Keratinocyte (primary cell): ENCODE measurements around the gene KCNH1. TPM values are rescaled to one million over a fixed set of nuclear protein-coding genes. Genes with fewer than 3 reads are reported as not detected.

Experiments used
- DNase-seq: peaks from one replicate; pipeline ENCODE4 v3.0.0-alpha.2; 2011; ENCODE audit warnings: low read depth, missing footprints, low spot score
- FAIRE-seq: peaks from 2 replicates; lab custom pipeline; 2011; peaks lifted over from hg19 to GRCh38; lab: Jason Lieb, UNC
- H2AFZ ChIP-seq: 2 replicates; pipeline ENCODE4 v1.6.0; 2012; ENCODE audit warnings: low read length, control low read depth, inconsistent platforms; ENCODE audit not compliant: control insufficient read depth
- H3K27ac ChIP-seq: 2 replicates; pipeline ENCODE4 v1.5.1; 2011; ENCODE audit warnings: low read length; ENCODE audit not compliant: control insufficient read depth, insufficient read depth
- H3K27me3 ChIP-seq: 3 replicates; pipeline ENCODE4 v1.6.0; 2011; ENCODE audit warnings: low read length; ENCODE audit not compliant: control insufficient read depth, insufficient read depth; ENCODE audit errors: extremely low read depth
- H3K36me3 ChIP-seq, 2 experiments: 2 replicates in 1 of 2; 3 replicates in 1 of 2; pipeline ENCODE4 v1.5.1; 2011; ENCODE audit warnings: low read length in 2 of 2, mild to moderate bottlenecking in 1 of 2; ENCODE audit not compliant: control insufficient read depth in 2 of 2, insufficient read depth in 2 of 2; ENCODE audit errors: extremely low read depth in 1 of 2
- H3K4me1 ChIP-seq: 3 replicates; pipeline ENCODE4 v1.5.1; 2011; ENCODE audit warnings: low read length; ENCODE audit not compliant: control insufficient read depth, insufficient read depth; ENCODE audit errors: extremely low read depth
- H3K4me2 ChIP-seq: 3 replicates; pipeline ENCODE4 v1.6.0; 2011; ENCODE audit warnings: low read depth, low read length; ENCODE audit not compliant: control insufficient read depth, insufficient read depth; ENCODE audit errors: extremely low read depth
- H3K4me3 ChIP-seq, 3 experiments: fragments of 200-600 bp in 1 of 3; sonication (generic) in 1 of 3; 2 replicates in 2 of 3; 3 replicates in 1 of 3; pipeline ENCODE4 v1.5.1; 2011 to 2016; ENCODE audit warnings: low read length in 3 of 3, mild to moderate bottlenecking in 3 of 3, control low read depth in 2 of 3, inconsistent platforms in 1 of 3, low read depth in 1 of 3, mixed read lengths in 1 of 3, mixed run types in 1 of 3, moderate library complexity in 1 of 3; ENCODE audit not compliant: control insufficient read depth in 2 of 3, insufficient read depth in 2 of 3; ENCODE audit errors: extremely low read depth in 1 of 3
- H3K79me2 ChIP-seq: 2 replicates; pipeline ENCODE4 v1.6.0; 2012; ENCODE audit warnings: low read length; ENCODE audit not compliant: control insufficient read depth, insufficient read depth
- H3K9ac ChIP-seq: 3 replicates; pipeline ENCODE4 v1.6.0; 2011; ENCODE audit warnings: low read length; ENCODE audit not compliant: control insufficient read depth, insufficient read depth; ENCODE audit errors: extremely low read depth
- H3K9me1 ChIP-seq: 3 replicates; pipeline ENCODE4 v1.6.0; 2011; ENCODE audit warnings: low read length; ENCODE audit not compliant: control insufficient read depth, insufficient read depth; ENCODE audit errors: extremely low read depth
- H3K9me3 ChIP-seq: 2 replicates; pipeline ENCODE4 v1.5.1; 2012; ENCODE audit warnings: low read depth, low read length; ENCODE audit not compliant: control insufficient read depth
- H4K20me1 ChIP-seq: 3 replicates; pipeline ENCODE4 v1.6.0; 2011; ENCODE audit warnings: low read length; ENCODE audit not compliant: control insufficient read depth, insufficient read depth; ENCODE audit errors: extremely low read depth
- EZH2 ChIP-seq: IDR thresholded peaks from one replicate; pipeline ENCODE4 v1.6.1; 2012; ENCODE audit warnings: inconsistent platforms, mild to moderate bottlenecking, low read length, moderate library complexity
- dilution Hi-C: fragments of 300-500 bp; cut with MboI; formaldehyde crosslinking; loops from one replicate; pipeline ENCODE4 v1.7.0; 2020; ENCODE audit warnings: low sequenced_read_pairs; ENCODE audit not compliant: extremely low pct_ligation_motif_present
- polyA plus RNA-seq, 5 experiments: library from polyadenylated mRNA; depleted of rRNA in 3 of 5; stranded (reverse) in 3 of 5; stranded (forward) in 1 of 5; unstranded in 1 of 5; fragments of >200 nt; gene quantifications; 1 replicate in 1 of 5; 2 replicates in 3 of 5; 3 replicates in 1 of 5; pipeline versions ENCODE4 v1.2.1 to v1.2.3, GENCODE V29; 2011 to 2012; ENCODE audit warnings: missing spikeins in 2 of 5, low read depth in 1 of 5, low replicate concordance in 1 of 5
- TF ChIP-seq, protein P1 (sequence below), 3 experiments: IDR thresholded peaks in 1 of 3; conservative IDR thresholded peaks in 1 of 3; optimal IDR thresholded peaks in 1 of 3; 2 replicates in 2 of 3; 3 replicates in 1 of 3; pipeline versions ENCODE3 to v1.5.1; 2011; ENCODE audit warnings: low read length in 3 of 3, mild to moderate bottlenecking in 3 of 3, moderate library complexity in 2 of 3, control low read depth in 1 of 3, inconsistent platforms in 1 of 3; ENCODE audit not compliant: insufficient read depth in 2 of 3; ENCODE audit errors: extremely low read depth in 1 of 3

Gene KCNH1
- polyA plus RNA-seq, 1 donor (not counting 4 experiments of a cell fraction or from before 2014, with no cell fraction given), result not detected

DNA sequence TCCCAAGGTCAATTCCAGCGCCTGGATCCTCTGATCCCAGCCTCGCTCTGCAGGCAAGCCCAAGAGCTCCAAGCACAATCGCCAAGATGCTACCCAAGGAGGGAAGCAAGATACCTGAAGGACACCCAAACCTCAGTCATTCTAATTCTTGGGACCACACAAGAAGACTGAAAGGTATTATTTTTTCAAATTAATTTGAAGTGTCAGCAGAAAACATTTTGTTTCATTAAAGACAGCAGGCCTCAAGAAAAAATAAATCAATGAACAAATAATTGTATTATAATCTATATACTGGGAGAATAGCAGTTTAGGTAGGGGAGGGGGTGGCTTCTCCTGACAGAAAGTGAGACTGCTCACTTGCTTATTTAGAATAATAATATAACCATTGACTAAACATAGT is 457.4 kb downstream of the KCNH1 start:
- Histone ChIP-seq H4K20me1 (no peaks in the 10 kb centered on the region), H3K79me2 (no peaks in the 10 kb centered on the region), H3K9me1 (no peaks in the 10 kb centered on the region), H3K27ac (no peak overlapping the region), H3K36me3 (no peaks in the 10 kb centered on the region), H3K4me2 (no peak overlapping the region), H3K9me3 (no peaks in the 10 kb centered on the region), H3K27me3 (no peaks in the 10 kb centered on the region), H2AFZ (no peak overlapping the region), H3K9ac (no peak overlapping the region), H3K4me1 (no peaks in the 10 kb centered on the region), H3K4me3 (no peak overlapping the region)
- FAIRE-seq, result no peak
- TF ChIP-seq, protein P1, sequence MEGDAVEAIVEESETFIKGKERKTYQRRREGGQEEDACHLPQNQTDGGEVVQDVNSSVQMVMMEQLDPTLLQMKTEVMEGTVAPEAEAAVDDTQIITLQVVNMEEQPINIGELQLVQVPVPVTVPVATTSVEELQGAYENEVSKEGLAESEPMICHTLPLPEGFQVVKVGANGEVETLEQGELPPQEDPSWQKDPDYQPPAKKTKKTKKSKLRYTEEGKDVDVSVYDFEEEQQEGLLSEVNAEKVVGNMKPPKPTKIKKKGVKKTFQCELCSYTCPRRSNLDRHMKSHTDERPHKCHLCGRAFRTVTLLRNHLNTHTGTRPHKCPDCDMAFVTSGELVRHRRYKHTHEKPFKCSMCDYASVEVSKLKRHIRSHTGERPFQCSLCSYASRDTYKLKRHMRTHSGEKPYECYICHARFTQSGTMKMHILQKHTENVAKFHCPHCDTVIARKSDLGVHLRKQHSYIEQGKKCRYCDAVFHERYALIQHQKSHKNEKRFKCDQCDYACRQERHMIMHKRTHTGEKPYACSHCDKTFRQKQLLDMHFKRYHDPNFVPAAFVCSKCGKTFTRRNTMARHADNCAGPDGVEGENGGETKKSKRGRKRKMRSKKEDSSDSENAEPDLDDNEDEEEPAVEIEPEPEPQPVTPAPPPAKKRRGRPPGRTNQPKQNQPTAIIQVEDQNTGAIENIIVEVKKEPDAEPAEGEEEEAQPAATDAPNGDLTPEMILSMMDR (optimal IDR thresholded peaks at IDR 0.05 in 1 of 3, IDR thresholded peaks at IDR 0.05 in 1 of 3, conservative IDR thresholded peaks at IDR 0.05 in 1 of 3; ENCODE audit: extremely low read depth in 1 of 3, insufficient read depth in 2 of 3, low read length in 3 of 3), result no peak
- TF ChIP-seq EZH2, result no peak
- no peak for DNase-seq
- dilution Hi-C loops, result no loop called here

DNA sequence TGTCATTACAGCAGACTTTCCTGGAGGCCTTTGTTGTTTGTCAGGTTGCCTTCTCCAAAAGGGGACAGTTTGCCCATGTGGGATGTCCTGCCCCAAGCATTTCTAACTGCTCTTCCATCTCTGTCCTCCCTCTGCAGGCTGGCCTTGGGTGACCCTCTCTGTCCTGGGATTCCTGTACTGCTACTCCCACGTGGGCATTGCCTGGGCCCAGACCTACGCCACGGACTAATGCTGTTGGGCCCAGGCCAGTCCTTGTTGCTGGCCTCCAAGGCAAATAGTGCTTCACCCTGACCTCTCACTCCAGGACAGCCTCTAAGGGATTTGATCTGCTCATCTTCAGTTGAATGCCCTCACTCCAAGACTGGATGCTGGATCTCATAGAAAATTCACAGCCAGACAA is 459.8 kb downstream of the KCNH1 start:
- Histone ChIP-seq H4K20me1 (no peaks in the 10 kb centered on the region), H3K4me2 (no peak overlapping the region), H3K9me1 (no peaks in the 10 kb centered on the region), H3K4me3 (no peak overlapping the region), H3K27me3 (no peaks in the 10 kb centered on the region), H3K27ac (no peak overlapping the region), H3K36me3 (no peaks in the 10 kb centered on the region), H2AFZ (no peak overlapping the region), H3K4me1 (no peaks in the 10 kb centered on the region), H3K9ac (no peak overlapping the region), H3K9me3 (no peaks in the 10 kb centered on the region), H3K79me2 (no peaks in the 10 kb centered on the region)
- DNase-seq, result no peak
- no peak for FAIRE-seq
- TF ChIP-seq EZH2, result no peak
- TF ChIP-seq, protein P1 (optimal IDR thresholded peaks at IDR 0.05 in 1 of 3, IDR thresholded peaks at IDR 0.05 in 1 of 3, conservative IDR thresholded peaks at IDR 0.05 in 1 of 3; ENCODE audit: extremely low read depth in 1 of 3, insufficient read depth in 2 of 3, low read length in 3 of 3), result no peak
- dilution Hi-C loops, result no loop called here
